ENCODE results near the gene SRGAP2B.
"Not testable (repeated sequence)": the region's sequence is repeated elsewhere in the genome, so short reads cannot be mapped to it uniquely, and the experiment has no call there.

SRGAP2B gene

DNA sequence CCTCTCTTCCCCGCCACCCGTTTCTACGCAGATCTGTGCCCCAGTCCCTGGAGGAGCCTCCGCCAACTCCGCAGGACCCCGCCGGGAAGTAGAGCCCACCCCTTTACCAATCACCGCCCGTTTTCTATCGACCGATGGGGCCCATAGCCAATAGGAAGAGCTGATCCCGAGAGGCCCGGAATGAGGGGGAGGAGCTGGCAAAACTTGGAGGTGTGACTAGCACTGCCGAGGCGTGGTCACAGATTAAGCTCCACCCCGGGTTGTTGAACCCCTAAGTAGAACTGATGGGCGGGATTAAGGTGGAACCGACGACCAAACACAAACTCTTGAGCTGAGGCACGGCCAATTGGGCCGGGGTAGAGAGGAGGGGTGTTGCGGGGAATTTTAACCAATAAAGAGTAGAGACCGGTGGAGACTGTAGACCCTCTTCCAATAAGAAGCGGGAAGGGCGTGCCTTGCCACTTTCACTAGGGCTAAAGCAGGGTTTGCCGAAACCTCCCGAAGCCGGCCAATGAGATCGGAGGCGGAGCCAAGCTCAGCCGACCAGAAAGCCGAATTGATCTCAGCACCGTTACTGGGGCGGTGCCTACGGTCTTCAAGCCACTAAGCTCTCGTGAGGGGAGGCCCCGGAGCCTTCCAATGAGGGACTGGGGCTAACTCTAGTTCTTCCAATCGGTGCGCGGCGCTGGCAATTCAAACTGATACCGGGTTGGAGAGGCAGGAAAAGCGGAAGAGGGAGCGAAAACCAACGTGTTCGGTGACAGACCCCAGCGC is at the start of gene SRGAP2B, which contains the start of gene FAM72D:
TSS of gene SRGAP2B (minus strand) at position 45 of the 774 bp plus-strand sequence. CDS start 2,427 bp downstream, outside the sequence.
TSS of gene FAM72D (plus strand) at position 691 of the 774 bp plus-strand sequence. CDS start 874 bp downstream, outside the sequence.
- not testable (repeated sequence) for H3K36me3 ChIP-seq (ENCODE audit: insufficient read depth, low read length); H3K9ac ChIP-seq (ENCODE audit: low read depth, low read length); H3K4me1 ChIP-seq (ENCODE audit: insufficient read depth, low read length); H3K9me3 ChIP-seq (ENCODE audit: control insufficient read depth, insufficient read depth, low read length)

GRCh38 chr1:145144264-145144913 is 49.3 kb upstream of the SRGAP2B start:
- H3K9ac ChIP-seq (ENCODE audit: low read depth, low read length); H3K9me3 ChIP-seq (ENCODE audit: control insufficient read depth, insufficient read depth, low read length); H3K36me3 ChIP-seq (ENCODE audit: insufficient read depth, low read length); H3K4me1 ChIP-seq (ENCODE audit: insufficient read depth, low read length): not testable (repeated sequence)

GRCh38 chr1:145140549-145140948 is 45.4 kb upstream of the SRGAP2B start:
- H3K9ac ChIP-seq (ENCODE audit: low read depth, low read length); H3K4me1 ChIP-seq (ENCODE audit: insufficient read depth, low read length); H3K9me3 ChIP-seq (ENCODE audit: control insufficient read depth, insufficient read depth, low read length): not testable (repeated sequence)

DNA sequence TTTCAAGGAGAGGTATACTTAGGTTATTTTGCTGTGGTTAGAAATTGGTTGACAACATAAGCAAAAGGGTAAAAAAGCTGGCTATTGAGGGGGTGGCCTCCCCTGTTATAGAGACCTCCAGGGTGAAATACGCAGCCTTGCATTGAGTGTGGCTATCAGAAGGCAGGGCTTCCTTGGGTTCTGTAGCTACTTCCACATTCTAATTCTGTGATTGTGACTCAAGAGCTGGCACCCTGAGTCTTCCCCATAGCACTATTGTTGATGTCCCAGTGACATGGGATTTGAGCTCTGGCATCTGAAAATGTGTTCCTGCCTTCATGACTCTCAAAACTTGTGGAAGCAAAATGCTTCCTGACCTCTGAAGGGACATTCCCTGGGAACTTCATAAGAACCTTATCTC is 39.3 kb upstream of the SRGAP2B start:
- not testable (repeated sequence) for H3K9ac ChIP-seq (ENCODE audit: low read depth, low read length); H3K9me3 ChIP-seq (ENCODE audit: control insufficient read depth, insufficient read depth, low read length); H3K4me1 ChIP-seq (ENCODE audit: insufficient read depth, low read length); H3K36me3 ChIP-seq (ENCODE audit: insufficient read depth, low read length)

More at GRCh38 chr1:145140549-145140948, 45.4 kb upstream of the SRGAP2B start:
- H3K36me3 ChIP-seq (ENCODE audit: insufficient read depth, low read length) = not testable (repeated sequence)

DNA sequence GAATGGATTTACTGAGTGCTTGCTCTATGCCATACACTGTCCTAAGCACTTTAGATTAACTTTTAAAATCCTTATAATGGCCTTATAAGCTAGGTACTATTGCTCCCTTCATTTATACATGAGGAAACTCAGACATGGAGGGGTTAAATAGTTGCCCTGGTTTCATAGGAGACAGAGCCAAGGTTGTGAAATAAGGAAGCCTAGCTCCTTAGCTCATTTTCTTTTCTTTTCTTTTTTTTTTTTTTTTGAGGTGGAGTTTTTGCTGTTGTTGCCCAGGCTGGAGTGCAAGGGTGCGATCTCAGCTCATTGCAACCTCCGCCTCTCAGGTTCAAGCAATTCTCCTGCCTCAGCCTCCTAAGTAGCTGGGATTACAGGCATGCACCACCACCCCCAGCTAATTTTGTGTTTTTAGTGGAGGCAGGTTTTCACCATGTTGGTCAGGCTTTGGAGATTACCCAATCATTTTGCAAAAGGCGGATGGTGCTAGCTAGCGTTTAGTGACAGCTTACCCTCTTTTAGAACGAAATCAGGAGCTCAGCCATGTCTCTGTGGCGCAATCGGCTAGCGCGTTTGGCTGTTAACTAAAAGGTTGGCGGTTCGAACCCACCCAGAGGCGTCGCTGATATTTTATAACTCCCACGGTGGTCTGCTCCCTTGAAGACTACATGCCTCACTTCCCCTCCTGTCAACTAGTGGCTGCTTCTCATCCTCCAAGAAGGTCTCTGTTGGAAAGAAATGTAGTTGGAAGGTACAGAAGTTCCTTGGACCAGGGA is 33.8 kb upstream of the SRGAP2B start:
- not testable (repeated sequence) for H3K4me1 ChIP-seq (ENCODE audit: insufficient read depth, low read length); H3K36me3 ChIP-seq (ENCODE audit: insufficient read depth, low read length); H3K9ac ChIP-seq (ENCODE audit: low read depth, low read length); H3K9me3 ChIP-seq (ENCODE audit: control insufficient read depth, insufficient read depth, low read length)

DNA sequence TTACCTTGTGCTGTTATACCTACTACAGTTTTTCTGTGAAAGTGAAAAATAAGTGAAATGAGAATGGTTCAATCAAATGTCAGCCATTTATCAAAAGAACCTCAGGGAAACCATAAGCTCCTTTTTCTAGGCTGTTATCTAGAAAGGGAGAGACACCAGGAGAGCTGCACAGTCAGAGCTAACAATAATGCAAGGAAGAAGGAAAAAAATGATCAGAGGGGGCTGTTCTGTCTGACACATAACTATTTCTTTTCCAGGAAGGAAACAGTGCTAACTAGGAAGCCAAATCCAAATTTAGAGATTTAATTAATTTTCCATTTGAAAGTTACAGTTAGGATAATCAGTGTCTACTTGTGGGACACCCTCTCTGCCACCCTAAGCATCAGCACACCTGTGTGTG is 32.0 kb upstream of the SRGAP2B start:
- H3K9ac ChIP-seq (ENCODE audit: low read depth, low read length); H3K4me1 ChIP-seq (ENCODE audit: insufficient read depth, low read length); H3K9me3 ChIP-seq (ENCODE audit: control insufficient read depth, insufficient read depth, low read length); H3K36me3 ChIP-seq (ENCODE audit: insufficient read depth, low read length): not testable (repeated sequence)

DNA sequence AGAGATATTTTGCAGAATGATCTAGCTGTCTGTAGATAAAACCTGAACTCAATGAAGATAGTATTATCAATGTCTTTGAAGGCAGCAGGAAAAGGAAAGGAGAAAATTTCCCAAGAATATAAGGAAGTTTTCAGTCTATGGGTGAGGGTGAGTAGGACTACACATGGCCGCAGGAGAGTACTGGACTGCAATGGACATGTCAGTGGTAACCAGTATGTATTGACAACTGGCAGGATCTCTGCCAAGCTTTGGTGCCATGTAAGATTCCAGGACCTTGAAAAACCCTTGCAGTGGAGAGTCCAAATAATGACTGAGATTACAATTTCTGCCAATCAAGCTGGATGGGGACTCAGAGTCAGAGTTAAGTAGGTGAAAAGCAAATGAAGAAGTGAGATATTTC is 30.0 kb upstream of the SRGAP2B start:
- H3K9ac ChIP-seq (ENCODE audit: low read depth, low read length); H3K36me3 ChIP-seq (ENCODE audit: insufficient read depth, low read length); H3K4me1 ChIP-seq (ENCODE audit: insufficient read depth, low read length); H3K9me3 ChIP-seq (ENCODE audit: control insufficient read depth, insufficient read depth, low read length): not testable (repeated sequence)

DNA sequence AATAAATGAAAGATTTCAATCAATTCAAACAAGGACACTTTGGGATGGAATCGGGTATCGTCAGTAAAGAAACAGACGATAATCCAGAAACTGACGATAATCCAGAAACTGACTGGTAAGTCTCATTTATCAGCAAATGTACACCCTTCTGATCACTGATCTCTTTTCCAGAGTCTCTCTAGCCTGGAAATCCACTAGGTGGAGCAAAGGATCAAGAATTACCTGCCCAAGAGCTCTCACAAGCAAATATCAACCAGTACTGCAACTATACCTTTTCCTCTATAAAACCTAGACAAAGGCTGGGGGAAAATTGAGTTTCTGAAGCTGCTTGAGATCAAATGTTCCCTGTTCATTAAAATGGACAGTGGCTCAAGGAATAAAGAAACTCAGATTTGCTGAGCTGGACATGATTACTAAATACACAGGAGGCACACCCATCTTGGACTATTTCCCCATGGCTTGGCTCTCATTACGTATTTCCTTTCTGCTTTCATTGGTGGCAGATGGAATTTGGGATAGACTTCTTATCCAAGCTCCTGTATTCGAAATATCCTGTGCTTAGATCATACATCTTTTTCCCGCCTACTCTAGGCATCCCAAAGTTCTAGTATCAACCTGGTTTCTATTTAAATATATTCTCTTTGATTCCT is 29.0 kb upstream of the SRGAP2B start:
- not testable (repeated sequence) for H3K4me1 ChIP-seq (ENCODE audit: insufficient read depth, low read length); H3K36me3 ChIP-seq (ENCODE audit: insufficient read depth, low read length); H3K9ac ChIP-seq (ENCODE audit: low read depth, low read length); H3K9me3 ChIP-seq (ENCODE audit: control insufficient read depth, insufficient read depth, low read length)

GRCh38 chr1:145123062-145123395 is 27.9 kb upstream of the SRGAP2B start:
- not testable (repeated sequence) for H3K4me1 ChIP-seq (ENCODE audit: insufficient read depth, low read length); H3K36me3 ChIP-seq (ENCODE audit: insufficient read depth, low read length); H3K9ac ChIP-seq (ENCODE audit: low read depth, low read length); H3K9me3 ChIP-seq (ENCODE audit: control insufficient read depth, insufficient read depth, low read length)

DNA sequence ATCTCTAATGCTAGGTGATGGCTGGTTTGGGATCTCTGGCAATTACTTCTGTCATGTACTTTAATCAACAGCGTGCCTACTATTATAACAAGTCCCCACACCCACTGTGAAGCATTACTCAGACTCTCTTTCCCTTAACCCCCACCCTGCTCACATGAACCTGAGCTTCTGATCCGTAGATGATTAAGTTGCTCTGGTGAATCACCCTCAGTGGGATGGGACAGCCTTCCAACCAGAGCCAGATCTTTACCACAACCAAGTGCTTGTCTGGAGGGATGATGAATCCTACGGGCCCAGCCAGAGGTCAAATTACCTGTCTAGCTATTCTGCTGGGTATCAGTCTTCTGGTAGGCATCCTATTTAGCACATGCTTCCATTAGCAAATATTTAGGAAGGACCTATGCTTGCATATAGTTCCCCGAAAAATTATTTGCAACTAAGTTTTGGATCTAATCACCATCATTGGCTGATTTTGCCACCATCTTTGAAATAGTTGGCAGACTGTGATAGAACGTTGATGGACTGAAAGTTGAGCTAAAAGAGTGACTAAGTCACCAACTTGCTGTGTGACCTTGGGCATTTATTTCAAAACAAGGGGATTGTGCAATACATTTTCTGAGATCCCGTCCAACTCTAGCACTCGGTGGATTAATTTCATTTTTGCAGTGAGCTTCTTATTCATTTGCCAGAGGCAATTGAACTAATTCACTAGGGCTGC is 27.4 kb upstream of the SRGAP2B start:
- not testable (repeated sequence) for H3K9me3 ChIP-seq (ENCODE audit: control insufficient read depth, insufficient read depth, low read length); H3K4me1 ChIP-seq (ENCODE audit: insufficient read depth, low read length); H3K9ac ChIP-seq (ENCODE audit: low read depth, low read length); H3K36me3 ChIP-seq (ENCODE audit: insufficient read depth, low read length)

DNA sequence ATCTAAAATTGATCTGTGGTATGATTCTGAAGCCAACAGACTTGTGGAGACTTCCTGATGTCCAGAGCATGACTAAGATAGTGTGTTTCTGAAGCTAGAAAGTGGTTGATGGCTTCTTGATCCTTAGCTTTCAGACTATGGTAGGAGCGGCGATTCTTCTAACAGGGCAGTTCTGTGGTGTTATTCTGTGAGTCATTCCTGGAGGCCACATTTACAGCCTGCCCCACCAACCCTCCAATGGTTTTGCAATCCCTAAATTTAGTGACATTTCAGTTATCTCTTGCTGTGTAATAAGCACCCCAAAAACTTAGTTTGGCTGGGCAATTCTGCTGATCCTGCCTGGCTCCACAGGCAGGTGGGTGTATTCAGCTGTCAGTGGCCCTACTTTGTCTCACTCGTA is 24.7 kb upstream of the SRGAP2B start:
- H3K36me3 ChIP-seq (ENCODE audit: insufficient read depth, low read length); H3K9me3 ChIP-seq (ENCODE audit: control insufficient read depth, insufficient read depth, low read length); H3K9ac ChIP-seq (ENCODE audit: low read depth, low read length); H3K4me1 ChIP-seq (ENCODE audit: insufficient read depth, low read length): not testable (repeated sequence)

- H3K36me3 ChIP-seq (ENCODE audit: insufficient read depth, low read length); H3K9ac ChIP-seq (ENCODE audit: low read depth, low read length); H3K9me3 ChIP-seq (ENCODE audit: control insufficient read depth, insufficient read depth, low read length); H3K4me1 ChIP-seq (ENCODE audit: insufficient read depth, low read length): not testable (repeated sequence)
Observed at GRCh38 chr1:145115587-145116493, 20.7 kb upstream of the SRGAP2B start.

DNA sequence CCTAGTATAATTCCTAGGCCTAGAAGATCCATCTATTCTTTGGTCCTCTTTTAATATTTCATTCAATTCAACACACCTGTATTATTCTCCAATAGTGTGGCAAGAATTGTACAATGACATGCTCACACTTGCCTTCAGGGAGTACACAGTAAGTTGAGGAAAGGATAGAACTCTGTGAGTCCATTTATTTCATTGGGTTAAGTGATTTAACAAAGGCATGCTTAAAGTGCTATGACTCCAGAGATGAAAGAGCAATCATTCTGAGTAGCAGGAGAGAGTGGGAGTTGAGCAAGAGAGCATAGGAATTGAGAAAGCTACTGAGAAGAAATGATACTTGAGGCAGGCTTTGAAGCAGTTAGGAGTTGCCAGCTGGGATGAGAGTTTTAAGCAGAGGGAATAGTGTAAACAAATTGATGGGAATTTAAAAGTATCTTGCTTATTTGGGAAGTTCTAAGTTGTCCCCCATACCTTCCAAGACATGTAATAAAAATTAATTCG is 19.5 kb upstream of the SRGAP2B start:
- H3K9ac ChIP-seq (ENCODE audit: low read depth, low read length); H3K4me1 ChIP-seq (ENCODE audit: insufficient read depth, low read length): not testable (repeated sequence)

More for the DNA sequence above, 19.5 kb upstream of the SRGAP2B start:
- not testable (repeated sequence) for H3K9me3 ChIP-seq (ENCODE audit: control insufficient read depth, insufficient read depth, low read length); H3K36me3 ChIP-seq (ENCODE audit: insufficient read depth, low read length)

All from ES-I3 (cell line).